Caki2 (cell line): Measurements from ENCODE around the gene ERC1. TPM values are rescaled to one million over a fixed set of nuclear protein-coding genes. Genes with fewer than 3 reads are reported as not detected.
"Not testable (repeated sequence)": the region's sequence is repeated elsewhere in the genome, so short reads cannot be mapped to it uniquely, and the experiment has no call there.

Experiments used
- DNase-seq: peaks from one replicate; pipeline ENCODE4 v3.0.0-alpha.2; 2015; ENCODE audit warnings: low read depth
- in situ Hi-C: cut with HindIII; loops from 2 replicates; pipeline ENCODE4 v1.10.0; 2016; ENCODE audit warnings: low sequenced_read_pairs, low pct_unique_long_range_greater_than_20kb, mixed read lengths
- total RNA-seq: library from RNA; depleted of rRNA; stranded (reverse); fragments of >200 nt; shearing (Covaris generic); gene quantifications from 2 replicates; pipeline ENCODE4 v1.2.3, GENCODE V29; 2014; ENCODE audit warnings: low replicate concordance

ERC1 gene
- total RNA-seq, 1 experiment from 2014 or later: 11.3 TPM

DNA sequence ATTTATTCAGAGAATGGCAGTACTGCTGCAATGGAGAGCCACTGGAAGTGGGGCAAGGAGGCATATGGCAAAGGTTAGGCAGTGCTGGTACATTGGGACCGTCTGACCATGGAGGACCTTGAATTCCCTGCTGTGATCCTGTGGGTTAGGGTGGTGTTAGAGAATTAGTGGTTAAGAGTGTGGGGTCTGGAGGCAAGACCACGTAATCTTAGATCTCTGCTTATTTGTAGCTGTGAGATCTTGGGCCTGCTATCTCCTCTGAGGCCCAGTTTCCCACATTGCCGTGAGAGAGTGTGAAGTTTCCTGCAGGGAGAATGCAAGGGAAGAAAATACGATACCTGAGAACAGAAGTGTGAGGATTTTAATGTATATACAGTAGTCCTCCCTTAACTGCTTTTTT lies 147.7 kb downstream of the ERC1 start:
- in situ Hi-C loops: no loop called here
- DNase-seq: no peak

DNA sequence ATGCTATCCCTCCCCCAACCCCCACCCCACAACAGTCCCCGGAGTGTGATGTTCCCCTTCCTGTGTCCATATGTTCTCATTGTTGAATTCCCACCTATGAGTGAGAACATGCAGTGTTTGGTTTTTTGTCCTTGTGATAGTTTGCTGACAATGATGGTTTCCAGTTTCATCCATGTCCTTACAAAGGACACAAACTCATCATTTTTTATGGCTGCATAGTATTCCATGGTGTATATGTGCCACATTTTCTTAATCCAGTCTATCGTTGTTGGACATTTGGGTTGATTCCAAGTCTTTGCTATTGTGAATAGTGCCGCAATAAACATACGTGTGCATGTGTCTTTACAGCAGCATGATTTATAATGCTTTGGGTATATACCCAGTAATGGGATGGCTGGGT lies 155.7 kb downstream of the ERC1 start:
- DNase-seq, in situ Hi-C loops: not testable (repeated sequence)

DNA sequence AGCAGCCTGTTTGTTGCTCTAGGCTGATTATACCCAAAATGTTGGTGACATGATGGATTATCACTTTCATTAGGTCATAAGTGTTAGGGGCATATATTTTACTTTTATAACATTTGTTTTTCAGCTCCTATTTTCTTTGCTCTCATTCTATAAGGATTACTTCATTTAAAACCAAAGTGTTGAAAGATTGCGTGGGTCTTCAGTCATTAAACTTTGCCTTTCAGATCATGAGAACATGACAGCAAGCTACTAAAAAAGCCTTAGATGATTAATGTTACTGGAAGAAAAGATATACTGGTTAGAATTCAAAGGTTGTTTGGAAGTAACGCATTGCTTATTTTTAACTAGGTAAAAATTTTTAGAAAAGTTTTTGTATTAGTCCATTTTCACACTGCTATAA lies 156.8 kb downstream of the ERC1 start:
- in situ Hi-C loops: no loop called here
- DNase-seq: no peak

DNA sequence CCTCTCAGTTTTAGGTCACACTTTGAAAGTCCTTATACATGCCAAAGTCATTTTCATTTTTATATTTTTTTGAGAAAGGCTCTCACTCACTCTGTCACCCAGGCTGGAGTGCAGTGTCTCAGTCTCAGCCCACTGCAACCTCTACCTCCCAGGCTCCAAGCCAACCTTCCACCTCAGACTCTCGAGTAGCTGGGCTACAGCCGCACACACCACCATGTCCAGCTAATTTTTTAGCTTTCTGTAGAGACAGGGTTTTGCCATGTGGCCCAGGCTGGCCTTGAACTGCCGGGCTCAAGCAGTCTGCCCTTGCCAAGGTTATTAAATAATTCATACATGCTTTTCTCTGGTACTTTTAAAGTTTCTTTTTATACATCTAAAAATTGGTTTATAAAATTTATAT lies 166.0 kb downstream of the ERC1 start:
- no peak for DNase-seq

DNA sequence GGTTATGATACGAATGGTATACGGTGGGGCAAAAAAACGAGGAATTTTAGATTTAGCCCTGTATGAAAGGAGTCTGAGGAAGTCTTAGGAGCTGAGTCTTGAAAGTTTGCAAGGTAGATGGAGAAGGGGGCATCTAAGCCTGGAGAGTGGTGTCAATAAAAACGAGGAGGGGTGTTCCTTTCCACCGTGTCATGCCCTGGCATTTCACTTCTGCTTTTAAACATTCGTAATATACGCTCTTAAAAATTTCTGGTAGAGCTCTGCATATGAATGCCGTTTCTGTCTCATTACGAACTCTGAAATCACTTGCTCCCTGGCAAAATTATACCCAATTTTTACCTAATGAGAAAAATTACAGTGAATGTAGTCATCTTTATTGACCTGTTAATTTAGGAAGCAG lies 170.2 kb downstream of the ERC1 start:
- in situ Hi-C loops: no loop called here
- DNase-seq: no peak

More for the DNA sequence above, 166.0 kb downstream of the ERC1 start:
- in situ Hi-C loops: no loop called here

DNA sequence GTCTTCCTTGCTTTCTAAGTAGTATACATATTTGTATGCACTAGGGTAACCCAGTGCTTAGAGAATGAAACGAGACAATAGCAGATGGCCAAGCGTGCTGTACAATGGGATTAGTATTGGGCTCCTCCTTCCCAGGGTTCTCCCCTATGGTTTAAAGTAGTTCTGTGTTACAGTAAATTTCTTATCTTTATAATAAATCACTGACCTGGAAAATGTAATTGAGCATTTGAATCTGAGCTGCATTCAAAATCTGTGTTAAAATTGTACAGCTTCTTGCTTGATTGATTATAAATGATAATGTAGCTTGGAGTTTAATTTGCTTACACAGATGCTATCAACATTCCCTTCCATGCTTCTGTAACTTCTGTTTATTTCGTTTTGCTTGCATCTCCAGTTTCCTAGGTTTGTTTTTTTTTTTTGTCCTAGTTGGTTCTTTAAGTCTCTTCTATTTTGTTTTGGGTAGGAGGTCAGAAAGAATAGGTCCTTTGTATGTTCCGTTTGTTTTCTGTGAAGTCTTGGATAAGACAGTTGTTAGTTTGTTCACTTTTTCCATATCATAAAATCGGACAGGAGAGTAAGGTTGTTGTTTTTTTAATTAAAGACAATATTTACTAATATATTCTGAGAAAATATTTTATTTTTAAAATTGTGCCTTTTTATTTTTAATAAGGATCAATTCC lies 171.2 kb downstream of the ERC1 start:
- DNase-seq: no peak
- in situ Hi-C loops: no loop called here

DNA sequence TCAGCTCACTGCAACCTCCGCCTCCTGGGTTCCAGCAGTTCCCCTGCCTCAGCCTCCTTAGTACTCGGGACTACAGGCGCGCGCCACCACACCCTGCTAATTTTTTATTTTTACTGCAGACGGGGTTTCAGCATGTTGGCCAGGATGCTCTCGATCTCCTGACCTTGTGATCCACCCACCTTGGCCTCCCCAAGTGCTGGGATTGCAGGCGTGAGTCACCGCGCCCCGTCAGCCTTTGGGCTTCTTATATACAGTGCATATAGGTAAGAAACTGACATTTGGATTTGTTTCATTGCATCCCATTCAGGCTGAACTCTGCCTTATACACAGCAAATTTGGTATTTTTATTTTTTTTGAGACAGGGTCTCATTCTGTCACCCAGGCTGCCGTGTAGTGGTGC lies 176.8 kb downstream of the ERC1 start:
- DNase-seq: no peak
- in situ Hi-C loops: no loop called here

DNA sequence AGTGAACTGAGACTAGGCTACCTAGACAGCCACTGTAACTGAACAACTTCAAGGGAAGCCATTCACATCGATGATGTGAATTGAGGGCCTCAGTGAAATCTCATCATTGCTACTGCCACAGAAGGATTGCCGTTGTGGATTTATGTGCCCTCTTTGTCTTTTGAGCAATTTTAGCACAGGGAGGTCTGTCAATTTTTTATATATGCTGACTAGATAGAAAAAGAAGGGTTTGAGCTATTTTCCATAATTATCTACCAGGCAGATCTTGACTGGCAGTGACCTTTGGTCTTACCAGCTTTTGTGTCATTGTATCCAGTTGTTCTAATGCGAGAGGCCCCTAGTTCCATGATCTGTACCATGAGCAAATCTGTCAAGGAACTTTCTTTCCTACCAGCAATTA lies 179.4 kb downstream of the ERC1 start:
- no peak for DNase-seq
- in situ Hi-C loops: no loop called here

DNA sequence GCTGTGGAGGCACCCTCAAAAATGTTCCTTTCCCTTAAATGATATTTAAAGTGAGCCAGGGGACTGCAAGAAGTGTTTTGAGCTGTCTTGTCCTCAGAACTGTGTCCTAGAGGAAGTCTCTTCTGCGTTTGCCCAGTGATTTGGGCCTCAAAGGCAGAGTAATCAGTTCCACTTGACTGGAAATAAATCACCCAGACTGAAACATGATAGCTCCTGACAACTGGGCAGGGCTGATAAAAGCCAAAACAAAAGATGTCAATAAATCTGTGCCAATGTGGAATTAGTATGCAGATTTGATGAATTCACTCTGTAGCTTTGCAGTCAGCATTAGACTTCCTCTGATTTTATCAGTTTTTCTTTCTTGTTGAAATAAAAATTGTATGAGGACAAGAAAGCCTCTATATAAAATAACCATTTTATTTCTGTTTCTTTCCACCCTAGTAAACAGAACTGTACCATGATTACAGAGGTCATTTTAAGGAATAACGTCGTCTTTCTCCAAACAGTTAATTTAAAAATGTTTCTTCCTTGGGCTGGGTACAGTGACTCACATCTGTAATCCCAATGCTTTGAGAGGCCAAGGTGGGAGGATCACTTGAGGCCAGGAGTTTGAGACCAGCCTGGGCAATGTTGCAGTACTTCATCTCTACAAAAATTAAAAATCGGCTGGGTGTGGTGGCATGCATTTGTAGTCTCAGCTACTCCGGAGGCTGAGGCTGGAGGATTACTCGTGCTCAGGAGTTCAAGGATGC lies 180.8 kb downstream of the ERC1 start:
- in situ Hi-C loops: no loop called here
- peak; percentile 54 for DNase-seq

DNA sequence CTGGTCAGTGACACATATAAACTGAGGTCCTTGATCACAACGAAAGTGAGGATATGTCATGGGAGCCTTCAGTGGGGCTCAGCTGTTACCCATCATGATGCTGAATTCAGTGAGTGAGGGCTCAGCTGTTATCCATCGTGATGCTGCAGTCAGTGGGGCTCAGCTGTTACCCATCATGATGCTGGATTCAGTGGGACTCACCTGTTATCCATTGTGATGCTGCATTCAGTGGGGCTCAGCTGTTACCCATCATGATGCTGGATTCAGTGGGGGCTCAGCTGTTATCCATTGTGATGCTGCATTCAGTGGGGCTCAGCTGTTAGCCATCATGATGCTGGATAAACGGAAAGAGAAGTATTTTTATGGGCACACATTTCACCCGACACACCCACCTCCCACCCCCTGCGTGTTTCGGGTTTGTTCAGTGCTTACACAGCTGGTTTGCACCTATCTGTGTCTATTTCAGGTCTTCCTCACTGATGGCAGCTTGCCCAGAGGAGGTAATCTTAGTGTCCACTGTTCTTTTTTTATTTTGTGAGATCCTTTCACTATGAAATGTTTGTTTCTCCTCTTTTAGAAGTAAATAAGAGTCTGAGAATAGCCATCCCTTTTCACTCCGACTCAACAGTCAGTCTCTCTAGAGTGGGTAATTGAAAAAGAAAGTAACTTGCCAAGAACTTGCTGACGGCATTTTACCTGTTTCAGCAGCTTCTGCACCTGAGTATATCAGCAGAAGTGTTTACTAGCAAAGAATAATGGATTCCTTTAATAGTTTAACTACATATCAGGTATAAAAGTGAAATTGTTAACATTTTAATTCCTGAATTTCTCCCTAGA lies 183.0 kb downstream of the ERC1 start:
- in situ Hi-C loops: no loop called here
- no peak for DNase-seq

DNA sequence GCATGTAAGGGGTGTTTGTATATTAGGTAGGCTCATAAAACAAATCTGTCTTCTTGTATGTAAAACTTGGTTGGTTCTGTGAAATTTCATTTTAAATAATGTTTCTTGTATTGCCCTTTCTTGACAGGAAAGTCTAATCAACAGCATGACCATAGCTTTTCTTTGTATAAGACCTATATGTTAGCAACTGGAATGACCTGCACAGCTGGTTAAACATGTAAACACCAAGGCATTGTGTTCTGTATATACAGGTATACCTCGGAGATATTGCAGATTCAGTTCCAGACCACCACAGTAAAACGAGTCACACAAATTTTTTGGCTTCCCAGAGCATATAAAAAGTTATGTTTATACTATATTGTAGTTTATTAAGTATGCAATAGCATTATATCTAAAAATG lies 183.6 kb downstream of the ERC1 start:
- in situ Hi-C loops: no loop called here
- DNase-seq: no peak

DNA sequence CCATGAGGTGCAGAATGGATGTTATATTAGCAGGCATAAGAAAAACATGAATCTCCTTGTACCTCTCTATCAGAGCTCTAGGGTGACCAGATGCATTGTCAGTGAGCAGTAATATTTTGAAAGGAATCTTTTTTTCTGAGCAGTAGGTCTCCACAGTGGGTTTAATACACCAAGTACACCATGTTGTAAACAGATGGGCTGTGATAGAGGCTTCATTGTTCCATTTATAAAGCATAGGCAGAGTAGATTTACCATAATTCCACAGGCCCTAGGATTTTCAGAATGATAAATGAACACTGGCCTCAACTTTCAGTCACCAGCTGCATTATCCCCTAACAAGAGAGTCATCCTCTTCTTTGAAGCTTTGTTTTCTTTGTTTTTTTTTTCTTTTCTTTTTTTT lies 185.2 kb downstream of the ERC1 start:
- in situ Hi-C loops: no loop called here
- DNase-seq: no peak

DNA sequence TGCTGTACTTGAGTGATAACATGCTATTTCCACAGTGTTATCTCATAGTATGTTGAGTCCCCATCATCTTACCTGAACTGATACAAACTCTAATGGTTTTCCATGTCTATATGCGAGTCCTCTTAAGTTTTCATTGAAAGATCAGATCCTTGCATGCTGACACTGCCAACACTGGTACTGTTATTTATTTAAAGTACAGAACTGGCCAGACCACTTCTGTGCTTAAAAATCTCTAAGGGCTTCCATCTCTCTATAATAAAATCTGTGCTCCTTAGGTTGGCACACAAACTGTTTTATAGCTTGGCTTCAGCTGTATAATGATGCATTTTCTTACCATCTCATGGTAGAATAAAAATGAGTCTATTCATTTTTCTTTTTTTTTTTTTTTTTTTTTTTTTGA lies 188.1 kb downstream of the ERC1 start:
- in situ Hi-C loops: no loop called here

DNA sequence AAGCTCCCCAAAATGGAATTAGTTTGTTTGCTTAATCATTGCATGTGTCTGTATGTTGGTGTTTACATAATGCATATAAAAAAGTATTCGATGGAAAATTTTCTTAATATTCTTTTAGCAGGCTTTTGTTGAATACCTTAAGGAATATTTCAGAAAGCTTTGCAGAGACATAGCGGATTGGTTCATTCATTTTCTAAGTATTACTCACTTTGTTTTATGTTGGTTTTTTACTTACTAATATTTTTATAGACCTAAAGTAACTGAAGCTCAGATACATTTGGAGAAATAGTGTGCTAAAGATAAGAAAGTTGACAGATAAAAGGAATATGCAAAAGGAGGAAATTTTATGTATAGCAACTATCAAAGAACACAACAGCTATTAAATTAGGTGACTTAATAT lies 191.0 kb downstream of the ERC1 start:
- no peak for DNase-seq
- in situ Hi-C loops: no loop called here

More for the DNA sequence above, 188.1 kb downstream of the ERC1 start:
- DNase-seq: no peak

DNA sequence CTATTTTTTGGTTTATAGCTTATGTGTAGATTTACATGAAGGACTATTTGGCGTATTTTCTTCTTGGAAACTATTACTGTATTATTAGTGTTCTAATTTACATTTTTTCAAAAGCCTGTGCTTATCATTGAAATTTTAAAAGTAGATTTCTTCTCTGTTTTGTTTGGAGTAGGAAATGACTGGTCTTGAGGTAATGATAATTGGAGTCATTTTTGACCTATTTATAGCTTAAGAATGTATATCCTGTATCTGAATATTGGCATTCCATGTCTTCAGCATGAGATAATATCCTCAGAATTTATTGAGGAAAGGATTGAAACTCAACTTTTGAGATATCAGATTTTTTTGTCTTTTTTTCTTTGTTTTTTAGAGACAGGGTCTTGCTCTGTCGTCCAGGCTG lies 193.4 kb downstream of the ERC1 start:
- in situ Hi-C loops: no loop called here
- no peak for DNase-seq

DNA sequence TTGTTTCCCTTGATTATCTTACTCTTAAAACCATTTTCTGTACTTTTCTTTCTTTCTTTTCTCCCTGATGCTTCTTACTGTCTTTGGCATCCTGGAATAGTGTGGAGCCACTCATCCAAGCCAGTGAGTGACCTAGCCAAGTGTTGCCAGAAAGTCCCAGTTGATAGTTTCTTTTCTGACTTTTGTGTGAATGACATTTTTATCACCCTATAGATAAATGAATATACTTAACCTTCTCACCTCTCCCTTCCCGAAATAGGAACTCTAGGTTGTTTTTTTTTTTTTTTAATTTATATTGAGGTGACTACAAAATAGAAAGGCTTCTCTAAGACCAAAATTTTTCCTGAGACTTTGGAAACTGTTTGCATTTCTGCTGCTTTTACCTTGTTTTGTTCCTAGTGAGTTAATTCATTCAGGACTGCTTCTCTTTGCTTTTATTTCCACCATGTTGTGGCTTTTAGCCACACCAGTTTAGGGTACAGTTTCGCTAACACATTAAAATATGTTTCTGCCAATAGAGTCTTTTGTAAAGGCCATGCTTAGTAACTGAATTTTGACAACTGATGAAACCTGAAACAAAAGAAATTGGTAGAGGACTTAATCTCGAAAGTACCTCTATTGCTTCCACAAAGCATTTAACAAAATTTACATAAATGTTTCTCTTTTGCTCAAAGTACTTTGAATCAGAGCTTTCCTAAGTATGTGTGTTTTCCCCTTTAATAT lies 194.6 kb downstream of the ERC1 start:
- in situ Hi-C loops: no loop called here
- no peak for DNase-seq

DNA sequence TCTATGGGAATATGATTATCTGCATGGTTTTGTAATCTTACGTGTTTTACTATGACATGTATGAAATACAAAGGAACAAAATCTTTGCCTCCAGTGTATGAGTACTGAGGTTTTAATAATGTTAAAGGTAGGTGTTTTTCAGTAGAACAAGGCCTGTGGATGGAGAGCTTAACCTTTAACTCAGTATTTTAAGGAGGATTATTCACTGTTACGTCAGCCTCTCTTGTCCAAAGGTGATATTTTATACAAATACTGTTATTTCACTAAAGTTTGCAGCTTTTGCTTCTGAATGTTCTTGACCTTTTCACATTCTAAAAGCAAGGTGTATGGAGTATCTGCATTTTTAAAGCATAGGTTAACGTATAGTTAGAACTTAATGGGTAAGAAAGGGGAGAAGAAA lies 195.3 kb downstream of the ERC1 start:
- in situ Hi-C loops: no loop called here
- DNase-seq: no peak

DNA sequence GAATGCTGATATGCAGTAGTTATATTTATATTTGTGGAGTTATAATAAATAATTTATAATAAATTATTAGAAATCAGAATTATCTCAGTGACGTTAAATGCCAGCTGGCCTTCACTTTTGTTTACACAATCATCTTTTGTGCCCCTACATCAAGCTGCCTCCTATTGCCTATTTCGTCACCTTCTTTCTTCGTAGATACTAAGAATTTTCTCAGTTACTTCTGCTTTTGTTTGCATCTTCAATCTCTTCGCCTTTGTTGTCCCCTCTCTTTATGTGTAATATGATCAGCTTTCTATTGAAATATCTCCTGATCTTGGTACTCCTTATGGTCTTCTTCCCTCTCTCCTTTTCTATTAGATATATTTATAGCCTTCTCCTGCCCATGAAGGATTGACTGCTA lies 197.0 kb downstream of the ERC1 start:
- no peak for DNase-seq
- in situ Hi-C loops: no loop called here

DNA sequence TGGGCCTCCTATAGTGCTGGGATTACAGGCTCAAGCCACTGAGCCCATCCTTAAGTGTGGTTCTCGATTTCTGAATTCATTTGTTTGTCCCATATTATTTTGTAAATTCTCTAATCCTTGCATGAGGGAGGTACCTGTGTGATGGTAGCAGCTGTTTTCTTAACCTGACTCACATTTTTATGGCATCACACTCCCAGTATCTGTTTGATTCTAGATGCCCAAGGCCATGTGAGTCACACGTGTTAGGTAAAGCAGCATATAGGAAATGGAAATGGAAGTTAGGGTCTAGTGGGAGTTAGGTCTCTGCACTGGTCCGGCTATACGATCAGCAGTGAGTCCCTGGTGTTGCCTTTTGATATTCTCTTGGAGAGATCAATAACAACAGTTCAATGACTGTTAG lies 198.1 kb downstream of the ERC1 start:
- DNase-seq: no peak
- in situ Hi-C loops: no loop called here
